Left renal cortex interstitium (tissue), 4 donors: ENCODE data around the gene BDKRB2. TPM values are rescaled to one million over a fixed set of nuclear protein-coding genes. Genes with fewer than 3 reads are reported as not detected.

Experiments used
- DNase-seq, 4 donors: peaks; one replicate each; pipeline ENCODE4 v3.0.0-alpha.2; 2013; ENCODE audit warnings: low read depth in 4 of 4, low spot score in 2 of 4, missing footprints in 1 of 4
- polyA plus RNA-seq, 4 donors: library from polyadenylated mRNA; unstranded; fragments of 120-200 nt; gene quantifications; one replicate each; pipeline ENCODE4 v1.2.1, GENCODE V29; 2013; ENCODE audit not compliant: insufficient read length in 4 of 4

The BDKRB2 gene
- polyA plus RNA-seq, 4 donors: 2.8 to 5.4 (median 3.2) TPM

DNA sequence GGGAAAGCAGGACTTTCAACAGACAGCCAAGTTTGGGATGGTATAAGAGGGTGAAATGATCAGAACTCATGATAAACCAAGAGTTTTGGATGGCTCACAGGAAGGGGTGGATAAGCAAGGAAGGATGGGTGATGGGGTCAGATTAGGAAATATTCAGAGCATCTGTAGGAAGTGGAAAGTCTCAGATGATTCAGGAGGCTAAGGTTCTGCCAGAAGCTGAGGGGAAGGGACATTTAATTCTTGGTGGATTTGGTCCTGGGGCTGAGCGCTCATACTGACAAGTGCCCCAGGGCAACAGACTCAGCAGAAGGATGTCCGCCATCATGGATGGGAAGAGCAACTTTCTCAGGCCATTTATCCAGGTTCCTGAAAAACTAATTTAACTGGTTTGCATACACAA, 28.4 kb upstream of the BDKRB2 start:
- no peak for DNase-seq

DNA sequence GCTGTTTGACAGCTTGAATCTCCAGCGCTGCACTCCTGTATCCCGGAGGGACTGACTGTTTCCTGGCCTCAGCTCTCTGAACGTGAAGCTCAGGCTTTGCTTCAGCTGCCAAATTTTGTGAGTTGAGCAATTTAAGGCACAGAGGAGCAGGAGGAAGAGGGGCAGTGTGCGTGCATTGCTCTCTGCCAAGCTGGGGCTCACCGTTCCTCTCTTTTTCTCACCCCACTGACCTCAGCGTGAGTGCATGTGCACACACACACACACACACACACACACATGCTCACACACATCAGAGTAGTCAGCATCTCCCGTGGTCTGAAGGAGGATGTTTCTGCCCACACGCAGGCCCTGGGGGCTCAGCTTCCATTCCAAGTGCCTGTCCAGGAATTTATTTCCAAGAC, 27.8 kb upstream of the BDKRB2 start:
- no peak for DNase-seq

DNA sequence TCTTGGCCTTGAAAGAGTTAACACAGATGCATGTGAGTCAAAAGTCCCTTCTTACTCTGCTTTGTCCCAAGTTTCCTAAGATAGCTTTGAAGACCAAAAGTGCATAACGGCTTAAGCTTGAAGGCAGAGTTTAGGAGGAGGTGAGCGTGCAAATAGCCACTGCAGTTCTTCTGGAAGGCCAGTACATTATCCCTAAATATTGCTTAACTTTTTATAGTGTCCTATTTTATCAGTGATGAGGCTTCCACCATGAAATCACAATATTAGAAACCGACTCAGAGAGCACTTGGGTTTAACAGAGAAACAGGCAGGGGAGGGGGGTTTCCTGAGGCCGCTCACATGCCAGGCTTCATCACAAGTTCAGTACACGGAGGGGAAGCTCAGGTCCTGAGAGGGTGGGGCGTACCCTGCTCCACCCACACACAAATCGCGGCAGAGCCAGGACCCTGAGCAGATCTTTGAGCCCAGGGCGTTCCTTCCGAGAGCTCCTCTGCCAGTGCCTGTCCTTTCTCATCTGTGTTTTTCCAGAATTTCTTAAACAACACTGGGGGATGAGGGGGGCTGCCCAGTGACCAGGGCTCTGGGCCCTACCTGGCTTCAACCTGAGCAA, 26.8 kb upstream of the BDKRB2 start:
- DNase-seq: no peak

DNA sequence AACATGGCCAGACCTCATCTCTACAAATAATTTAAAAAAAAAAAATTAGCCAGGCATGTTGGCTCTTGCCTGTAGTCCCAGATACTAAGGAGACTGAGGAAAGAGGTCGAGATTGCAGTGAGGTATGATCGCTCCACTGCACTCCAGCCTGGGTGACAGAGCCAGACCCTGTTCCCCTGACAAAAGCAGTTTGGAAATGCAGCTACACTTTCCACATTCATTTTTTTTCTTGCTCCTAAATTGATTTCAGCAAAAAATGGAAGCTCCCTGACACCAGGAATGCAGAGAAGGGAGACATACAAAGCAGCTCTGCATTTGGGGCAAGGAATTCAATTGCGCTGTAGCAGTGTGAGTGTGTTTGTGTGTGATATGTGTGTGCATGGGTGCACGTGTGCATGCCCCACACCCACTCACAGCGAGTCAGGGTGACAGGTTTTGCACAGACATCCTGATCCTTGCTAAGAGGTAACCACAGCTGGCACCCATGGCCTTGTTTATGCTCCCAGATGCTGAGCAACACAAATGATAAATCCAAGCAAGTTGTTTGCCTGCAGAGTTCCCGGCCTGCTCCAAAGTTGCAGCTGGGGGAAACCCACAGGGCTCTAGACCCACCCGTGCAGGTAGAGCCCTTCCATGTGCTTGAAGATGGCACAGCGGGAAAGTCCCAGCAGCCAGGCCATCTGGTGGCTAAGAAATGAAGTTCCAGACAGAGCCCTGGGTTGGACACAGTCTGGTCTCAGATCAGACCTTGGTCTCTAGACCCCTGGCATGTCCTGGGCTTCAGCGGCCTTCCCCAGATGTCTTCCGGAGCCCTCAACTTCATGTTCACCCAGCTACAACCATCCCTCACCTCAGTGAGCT, 25.9 kb upstream of the BDKRB2 start:
- DNase-seq: no peak

DNA sequence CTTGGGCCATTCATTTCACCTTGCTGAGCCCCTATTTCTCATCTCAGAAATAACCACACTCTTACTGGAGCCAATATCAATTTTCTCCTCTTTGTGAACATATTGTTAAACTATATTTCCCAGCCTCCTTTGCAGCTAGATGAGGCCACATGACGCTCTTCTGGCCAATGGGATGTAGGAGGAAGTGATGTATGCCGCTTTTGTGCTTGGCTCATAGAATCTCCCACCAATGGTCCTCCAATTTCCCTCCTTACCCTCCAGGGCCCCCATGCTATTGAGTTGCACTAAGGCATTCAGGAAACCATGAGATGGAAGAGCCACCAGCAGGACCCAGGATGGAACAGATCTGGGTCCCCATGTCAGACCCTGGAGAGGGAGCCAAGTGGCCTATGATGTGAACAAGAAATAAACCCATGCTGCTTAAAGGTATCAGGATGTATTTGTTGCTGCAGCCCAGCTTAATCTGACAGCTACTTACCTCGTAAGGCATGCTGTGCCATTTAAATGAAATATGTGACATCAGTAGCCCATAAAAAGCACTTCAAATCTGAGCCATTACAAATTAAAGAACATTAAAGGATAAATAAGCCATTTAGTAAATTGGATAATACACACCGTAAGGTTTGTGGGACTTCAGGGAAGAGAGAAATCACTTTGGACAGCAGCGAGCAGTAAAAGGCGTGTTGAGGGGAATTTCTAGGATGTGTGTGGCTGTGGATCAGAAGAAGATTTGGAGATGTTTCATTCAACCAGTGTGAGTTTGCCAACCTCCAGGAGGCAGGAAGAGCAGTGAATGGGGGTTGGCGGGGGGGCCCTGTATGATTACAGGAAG, 24.4 kb upstream of the BDKRB2 start:
- no peak for DNase-seq

DNA sequence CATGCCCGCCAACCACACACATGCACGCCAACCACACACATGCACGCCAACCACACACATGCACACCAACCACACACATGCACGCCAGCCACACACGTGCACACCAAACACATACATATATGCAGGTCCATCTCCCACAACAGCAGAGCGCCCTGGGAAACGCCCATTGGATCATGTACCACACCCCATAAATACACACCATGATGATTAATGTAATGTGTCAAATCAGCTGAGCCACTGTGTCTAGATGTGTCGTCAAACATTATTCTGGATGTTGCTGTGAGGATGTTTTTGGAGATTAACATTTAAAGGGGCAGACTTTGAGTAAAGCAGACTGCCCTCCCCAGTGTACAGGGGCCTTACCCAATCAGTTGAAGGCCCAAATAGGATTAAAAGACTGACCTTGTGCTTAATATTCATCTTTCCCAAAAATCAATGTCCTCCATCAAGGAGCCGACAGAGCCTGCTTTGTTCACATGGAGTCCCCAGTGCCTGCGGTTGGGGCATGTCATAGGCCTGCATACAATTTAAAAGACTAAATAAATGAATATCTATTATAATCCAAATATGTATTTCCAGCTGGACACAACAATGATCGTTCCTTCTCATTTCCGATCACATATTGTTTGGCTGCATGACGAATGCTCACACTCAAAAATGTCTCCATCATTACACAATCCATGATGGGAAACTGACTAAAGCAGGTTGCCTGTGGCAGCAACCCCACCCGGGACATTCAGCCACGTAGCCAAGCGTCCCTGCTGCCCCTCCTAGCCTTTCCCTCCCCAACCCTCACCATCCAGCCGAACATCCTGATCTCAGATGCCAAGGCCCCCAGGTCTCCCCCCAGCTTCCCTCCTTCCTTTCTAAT, 23.2 kb upstream of the BDKRB2 start:
- no peak for DNase-seq

DNA sequence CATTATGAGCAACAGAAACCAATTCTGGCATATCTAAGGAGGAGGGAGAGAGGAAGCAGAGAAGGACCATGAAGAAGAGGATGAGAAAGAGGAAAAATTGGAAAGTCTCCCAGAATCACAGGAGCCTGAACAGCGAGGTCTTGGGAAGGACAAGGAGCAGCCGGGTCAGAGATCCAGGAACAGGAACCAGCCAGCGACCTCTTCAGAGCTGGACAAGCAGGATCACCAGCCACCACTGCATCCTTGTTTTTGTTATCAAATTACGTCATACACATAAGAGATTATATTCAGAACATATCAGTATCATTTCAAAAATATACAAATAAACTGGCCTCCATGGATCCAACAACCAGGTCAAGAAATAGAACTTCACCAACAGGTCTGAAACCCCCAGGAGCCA, 22.1 kb upstream of the BDKRB2 start:
- DNase-seq: no peak

DNA sequence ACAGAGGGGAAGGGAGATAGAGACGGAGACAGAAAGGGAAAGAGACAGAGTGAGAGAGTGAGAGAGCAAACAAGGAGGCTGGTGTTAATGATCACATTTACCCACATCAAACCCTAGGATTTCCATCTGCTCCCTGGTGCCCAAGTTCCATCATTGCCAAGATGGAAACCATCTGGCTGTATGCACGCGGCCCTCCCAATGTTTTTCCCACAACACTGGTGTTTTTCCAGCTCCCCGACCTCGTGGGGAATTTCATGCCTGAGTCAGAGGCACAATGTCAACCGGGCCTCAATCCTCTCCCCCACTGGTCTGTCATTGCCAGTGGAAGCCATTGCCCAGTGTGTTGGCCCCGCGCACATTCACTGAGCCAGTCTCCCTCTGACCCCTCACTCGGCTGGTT, 19.9 kb upstream of the BDKRB2 start:
- no peak for DNase-seq

DNA sequence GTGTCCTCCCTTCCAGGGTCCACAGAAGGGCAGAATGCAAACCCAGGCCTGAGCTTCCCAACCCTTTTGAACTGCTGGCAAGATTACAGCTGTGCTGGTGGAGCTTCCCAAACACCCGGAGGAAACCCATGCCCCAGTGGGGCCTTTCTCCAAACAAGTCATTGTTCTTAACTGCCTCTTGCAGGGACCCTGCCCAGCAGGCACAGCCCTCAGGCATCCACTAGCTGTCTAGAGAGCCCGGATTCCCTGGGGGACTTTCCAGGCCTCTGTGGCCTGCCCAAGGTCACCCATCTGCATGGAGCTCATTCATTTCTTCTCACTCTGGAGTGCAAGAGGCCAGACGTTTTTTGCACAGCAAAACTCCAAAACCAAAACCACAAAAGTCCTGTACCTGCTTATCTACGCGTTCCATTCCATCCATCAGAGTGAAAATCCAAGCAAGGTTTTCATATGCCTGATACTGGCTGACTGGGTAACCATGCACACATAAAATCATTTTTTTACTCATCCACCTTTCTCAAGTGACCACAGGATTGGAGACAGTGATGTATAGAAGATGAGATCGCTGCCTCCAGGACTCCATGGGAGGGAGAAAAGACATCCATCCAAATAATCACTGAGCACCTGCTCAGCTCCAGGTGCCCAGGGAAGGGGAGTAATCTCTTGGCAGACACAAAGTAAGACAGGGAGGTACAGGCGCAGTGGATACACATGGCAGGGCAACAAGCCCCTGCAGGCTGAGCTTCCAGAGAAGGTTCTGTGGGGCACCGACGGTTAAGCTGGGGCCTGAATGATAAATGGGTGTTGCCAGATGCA, 17.2 kb upstream of the BDKRB2 start:
- no peak for DNase-seq

DNA sequence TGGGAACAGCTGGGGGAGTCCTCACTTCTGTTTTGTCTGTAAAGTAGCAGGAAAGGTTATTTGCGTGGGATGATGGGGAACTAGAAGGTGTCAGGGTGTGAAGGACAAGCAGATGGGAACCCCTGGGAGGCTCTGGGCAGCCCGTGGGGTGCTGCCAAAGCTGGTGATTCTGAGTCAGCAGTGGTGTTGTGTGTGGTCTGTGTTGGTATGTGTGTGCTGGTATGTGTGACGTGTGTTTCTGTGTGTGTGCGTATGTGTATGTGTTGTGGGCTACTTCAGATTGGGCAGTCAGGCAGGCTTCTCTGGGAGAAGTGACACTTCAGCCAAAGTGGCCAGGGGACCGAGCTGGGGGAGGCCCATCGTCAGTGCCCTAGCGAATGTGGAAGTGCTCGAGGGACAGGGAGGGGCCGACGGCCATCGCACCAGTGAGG, 15.3 kb upstream of the BDKRB2 start:
- DNase-seq: no peak

DNA sequence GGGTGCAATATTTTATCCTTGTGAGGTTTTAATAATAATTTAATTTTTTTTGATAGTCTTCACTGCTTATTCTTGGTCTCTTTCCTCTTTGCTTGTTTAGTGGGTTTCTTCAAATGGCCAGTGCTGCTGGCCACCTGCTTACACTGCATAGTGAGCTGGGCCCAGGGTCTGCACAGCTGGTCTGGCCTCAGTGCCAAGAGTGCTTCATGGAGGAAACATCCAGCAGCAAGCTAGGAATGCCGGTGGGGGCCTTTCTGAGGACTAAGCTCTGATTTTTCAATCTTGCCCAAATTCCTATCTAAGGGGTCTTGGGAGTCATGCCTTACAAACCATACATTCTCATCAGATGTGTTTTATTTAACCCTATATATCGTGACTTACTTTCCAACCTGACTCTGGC, 13.3 kb upstream of the BDKRB2 start:
- no peak for DNase-seq

DNA sequence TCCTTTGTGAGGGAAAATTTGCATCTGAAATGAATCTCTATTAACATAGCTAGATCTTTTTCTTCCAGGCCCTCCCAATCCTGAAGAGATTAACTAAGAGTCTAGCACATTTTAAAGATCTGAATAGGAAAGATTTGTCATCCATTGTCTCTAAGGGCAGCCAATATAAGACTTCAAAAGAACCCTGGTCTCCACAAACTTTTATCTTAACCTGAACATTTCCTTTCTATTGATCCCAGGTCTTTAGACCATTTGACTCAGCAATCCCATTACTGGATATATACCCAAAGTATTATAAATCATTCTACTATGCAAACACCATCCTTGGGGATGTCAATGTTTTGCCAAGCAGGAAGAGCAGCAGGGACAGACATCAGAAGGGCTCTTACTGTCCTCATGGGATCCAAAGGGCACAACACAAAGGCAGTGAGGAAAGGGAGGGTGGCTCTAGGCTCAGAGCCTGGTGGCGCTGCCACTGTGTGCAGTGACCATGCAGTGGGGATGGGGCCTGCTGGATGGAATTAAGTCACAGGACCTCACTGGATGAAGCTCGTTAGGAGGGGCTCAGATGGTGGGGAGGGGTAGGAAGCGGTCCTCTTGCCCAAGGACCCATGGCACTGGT, 12.7 kb upstream of the BDKRB2 start:
- no peak for DNase-seq

DNA sequence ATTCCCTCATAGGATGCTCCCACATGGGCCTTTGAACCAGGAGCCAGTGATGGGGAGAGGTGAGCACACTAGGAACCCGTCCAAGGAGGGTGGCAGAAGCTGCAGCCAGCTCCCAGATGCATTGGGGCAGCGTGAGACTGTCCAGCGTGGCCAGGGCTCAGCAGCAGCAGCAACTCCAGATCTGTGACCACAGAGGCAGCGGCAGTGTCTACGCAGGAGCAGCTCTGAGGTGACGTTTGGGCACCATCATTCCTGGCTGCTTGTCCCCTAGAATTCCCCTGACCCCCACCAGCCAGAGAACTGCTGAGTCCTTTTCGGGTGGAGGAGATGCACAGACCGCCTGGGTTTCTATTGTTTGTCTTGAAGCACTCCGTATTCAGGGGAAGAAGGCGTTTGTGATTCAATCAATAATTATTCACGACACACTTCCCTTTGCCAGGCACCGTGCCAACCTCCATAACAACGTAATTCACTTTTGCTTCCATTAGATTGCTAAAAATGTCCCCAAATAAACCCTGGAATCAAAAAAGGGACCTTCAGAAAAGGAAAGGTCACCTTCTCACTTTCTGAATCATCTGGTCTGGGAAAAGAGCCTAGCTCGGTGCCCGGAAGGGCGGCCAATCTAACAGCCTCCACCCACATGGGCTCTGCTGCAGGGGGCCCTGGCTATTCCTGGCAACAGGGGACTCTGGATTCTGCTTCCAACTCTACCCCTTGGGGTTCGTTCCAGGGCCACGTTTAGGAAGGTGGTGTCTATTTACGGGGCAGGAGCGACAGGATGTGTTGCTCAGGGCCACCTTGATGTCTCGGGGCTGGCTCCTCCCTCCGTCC, 11.4 kb upstream of the BDKRB2 start:
- DNase-seq: no peak

DNA sequence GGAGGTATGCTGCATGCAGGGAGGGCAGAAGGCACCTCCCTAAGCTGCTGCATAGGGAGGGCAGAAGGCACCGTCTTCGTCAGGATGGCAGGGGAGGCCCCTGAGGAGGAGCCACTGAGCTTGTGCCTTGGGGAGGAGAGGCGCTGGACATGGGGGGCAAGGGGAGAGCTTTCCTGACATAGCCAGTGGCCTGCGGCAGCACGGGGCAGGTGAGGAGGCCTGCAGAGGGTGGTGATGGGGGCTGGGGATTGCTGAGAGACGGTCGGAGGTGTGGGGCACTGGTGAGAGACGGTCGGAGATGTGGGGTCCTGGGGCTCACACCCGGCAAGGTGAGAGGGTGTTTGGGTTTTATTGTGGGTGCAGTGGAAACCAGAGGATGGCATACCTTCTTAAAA, 10.4 kb upstream of the BDKRB2 start:
- no peak for DNase-seq

DNA sequence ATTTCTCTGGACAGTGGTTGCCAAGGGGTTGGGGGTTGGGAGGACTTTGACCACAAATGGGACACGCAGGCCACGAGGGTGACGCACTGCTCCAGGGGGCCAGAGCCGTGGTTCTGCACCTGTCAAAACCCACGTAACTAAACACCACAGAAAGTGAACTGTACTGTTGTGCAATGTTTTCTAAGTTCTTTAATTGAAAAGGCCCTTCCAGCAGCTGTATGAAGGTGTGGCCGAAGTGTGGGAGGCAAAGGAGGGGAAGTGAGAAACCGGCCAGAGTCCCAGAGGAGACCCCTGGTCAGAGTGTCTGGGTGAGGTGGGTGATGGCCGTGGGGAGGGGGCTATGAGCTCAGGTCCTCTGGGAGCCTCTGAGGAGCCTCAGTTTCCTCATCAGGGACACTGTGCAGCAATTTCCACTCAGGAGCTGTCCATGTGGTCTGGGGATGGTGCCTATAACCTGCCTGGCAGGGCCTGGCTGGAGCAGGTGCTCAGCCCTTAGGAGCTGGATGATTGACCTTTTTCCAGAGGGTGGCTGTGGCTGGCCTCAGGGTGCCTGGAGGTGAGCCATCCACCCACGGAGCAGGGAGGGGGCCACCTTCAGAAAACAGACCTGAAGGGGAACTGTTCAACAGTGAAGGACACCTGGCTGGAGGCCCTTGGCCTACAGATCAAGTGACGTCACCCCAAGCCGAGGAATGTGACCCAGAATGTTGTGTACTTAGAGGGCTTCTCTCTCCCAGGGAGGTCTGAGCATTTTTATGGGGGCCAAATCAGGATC, 9.8 kb upstream of the BDKRB2 start:
- DNase-seq: no peak

DNA sequence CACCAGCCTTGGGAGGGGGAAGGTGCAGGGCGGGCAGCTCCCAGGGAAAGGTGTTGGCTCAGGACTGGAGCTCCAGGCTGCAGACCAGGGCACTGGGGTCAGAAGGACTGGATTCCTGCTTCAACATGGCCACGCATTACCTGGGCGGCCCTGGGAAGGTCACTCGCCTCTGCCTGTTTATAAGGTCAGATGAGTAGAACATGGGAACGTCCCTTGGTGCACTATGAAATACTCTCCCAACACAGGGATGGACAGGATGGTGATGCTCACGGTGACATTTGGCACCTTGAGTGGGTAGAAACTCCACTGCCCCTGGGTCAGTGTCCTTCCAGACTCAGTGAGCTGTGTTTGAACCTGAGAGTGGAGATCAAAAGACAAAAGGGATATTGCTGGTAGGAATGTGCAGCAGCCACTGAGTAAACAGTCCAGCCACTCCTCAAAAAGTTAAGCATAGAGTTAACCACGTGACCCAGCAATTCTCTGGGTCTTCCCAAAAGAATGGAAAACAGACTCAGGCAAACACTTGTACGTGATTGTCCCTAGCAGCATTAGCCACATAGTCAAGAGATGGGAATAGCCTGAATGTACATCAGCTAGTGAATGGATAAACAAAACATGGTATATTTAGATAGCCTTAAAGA, 9.1 kb upstream of the BDKRB2 start:
- no peak for DNase-seq
